ENCODE data around the gene CLDN9.

Gene CLDN9

GRCh38 chr16:3019594-3020246 lies 7.0 kb downstream of the CLDN9 start:
- DNase-seq (ENCODE audit: low spot score): no peak

- peak; percentile 93 for DNase-seq (ENCODE audit: low spot score)
These were observed 7.5 kb downstream of the CLDN9 start, which contains the start of gene TNFRSF12A for GRCh38 chr16:3020247-3020603. TSS of gene TNFRSF12A (plus strand) at chr16:3020368. CDS start at chr16:3020398, 30 bp downstream.

GRCh38 chr16:3020604-3021448 lies 8.1 kb downstream of the CLDN9 start:
- no peak for DNase-seq (ENCODE audit: low spot score)

GRCh38 chr16:3021449-3022207 lies 8.9 kb downstream of the CLDN9 start:
- peak; percentile 77 for DNase-seq (ENCODE audit: low spot score)

- no peak for DNase-seq (ENCODE audit: low spot score)
These were observed 9.5 kb downstream of the CLDN9 start for GRCh38 chr16:3022208-3022683.

- DNase-seq (ENCODE audit: low spot score): no peak
These were observed 10.1 kb downstream of the CLDN9 start for GRCh38 chr16:3022684-3023414.

GRCh38 chr16:3023415-3023668 lies 10.6 kb downstream of the CLDN9 start:
- no peak for DNase-seq (ENCODE audit: low spot score)

GRCh38 chr16:3023669-3024478 lies 11.2 kb downstream of the CLDN9 start, which contains the start of the genes HCFC1R1 and THOC6:
TSS of gene HCFC1R1 (minus strand) at chr16:3023942. CDS start at chr16:3023941, 1 bp downstream.
TSS of gene THOC6 (plus strand) at chr16:3024035. CDS start at chr16:3024327, 292 bp downstream.
- peak; percentile 87 for DNase-seq (ENCODE audit: low spot score)

GRCh38 chr16:3025032-3026002 lies 12.6 kb downstream of the CLDN9 start:
- DNase-seq (ENCODE audit: low spot score): no peak

GRCh38 chr16:3026003-3026378 lies 13.3 kb downstream of the CLDN9 start:
- DNase-seq (ENCODE audit: low spot score): no peak

GRCh38 chr16:3026609-3027488 lies 14.1 kb downstream of the CLDN9 start:
- no peak for DNase-seq (ENCODE audit: low spot score)

- no peak for DNase-seq (ENCODE audit: low spot score)
These were observed 14.7 kb downstream of the CLDN9 start for GRCh38 chr16:3027489-3027795.

- peak; percentile 94 for DNase-seq (ENCODE audit: low spot score)
These were observed 15.4 kb downstream of the CLDN9 start for GRCh38 chr16:3027983-3028715.

GRCh38 chr16:3028716-3029319 lies 16.1 kb downstream of the CLDN9 start:
- DNase-seq (ENCODE audit: low spot score): no peak

GRCh38 chr16:3029491-3030221 lies 16.9 kb downstream of the CLDN9 start:
- no peak for DNase-seq (ENCODE audit: low spot score)

GRCh38 chr16:3030222-3031212 lies 17.8 kb downstream of the CLDN9 start:
- no peak for DNase-seq (ENCODE audit: low spot score)

Data from D341Med (cell line).